C4-2B (cell line): ENCODE results near the gene PEX3.

Source experiments
- ZFX ChIP-seq: fragments of 450-650 bp; IDR thresholded peaks from 2 replicates; pipeline ENCODE4 v1.6.1; 2017
- TF ChIP-seq, protein P1 (sequence below): fragments of 450-650 bp; conservative IDR thresholded peaks from 2 replicates; pipeline ENCODE4 v1.5.1; 2017; ENCODE audit warnings: mild to moderate bottlenecking

- TF ChIP-seq, protein P1, sequence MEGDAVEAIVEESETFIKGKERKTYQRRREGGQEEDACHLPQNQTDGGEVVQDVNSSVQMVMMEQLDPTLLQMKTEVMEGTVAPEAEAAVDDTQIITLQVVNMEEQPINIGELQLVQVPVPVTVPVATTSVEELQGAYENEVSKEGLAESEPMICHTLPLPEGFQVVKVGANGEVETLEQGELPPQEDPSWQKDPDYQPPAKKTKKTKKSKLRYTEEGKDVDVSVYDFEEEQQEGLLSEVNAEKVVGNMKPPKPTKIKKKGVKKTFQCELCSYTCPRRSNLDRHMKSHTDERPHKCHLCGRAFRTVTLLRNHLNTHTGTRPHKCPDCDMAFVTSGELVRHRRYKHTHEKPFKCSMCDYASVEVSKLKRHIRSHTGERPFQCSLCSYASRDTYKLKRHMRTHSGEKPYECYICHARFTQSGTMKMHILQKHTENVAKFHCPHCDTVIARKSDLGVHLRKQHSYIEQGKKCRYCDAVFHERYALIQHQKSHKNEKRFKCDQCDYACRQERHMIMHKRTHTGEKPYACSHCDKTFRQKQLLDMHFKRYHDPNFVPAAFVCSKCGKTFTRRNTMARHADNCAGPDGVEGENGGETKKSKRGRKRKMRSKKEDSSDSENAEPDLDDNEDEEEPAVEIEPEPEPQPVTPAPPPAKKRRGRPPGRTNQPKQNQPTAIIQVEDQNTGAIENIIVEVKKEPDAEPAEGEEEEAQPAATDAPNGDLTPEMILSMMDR: no peak
- no peak for TF ChIP-seq ZFX
Observed at GRCh38 chr6:143486752-143487151, 36.1 kb downstream of the PEX3 start.
